Aorta (tissue), 5 donors: ENCODE results near the gene CRIP3. TPM values are rescaled to one million over a fixed set of nuclear protein-coding genes. Genes with fewer than 3 reads are reported as not detected.
A peak's percentile ranks its signal among the peaks of the same experiment; 100 is the strongest.

Experiments used
- ATAC-seq: fragments of 200-7000 bp; cut with Tn5 transposase; one replicate; pipeline ENCODE4 v1.9.1; 2022; ENCODE audit warnings: moderate library complexity; ENCODE audit not compliant: low FRiP score
- DNase-seq, 2 donors: peaks; one replicate each; pipeline ENCODE4 v3.0.0-alpha.2; 2020
- H3K27ac ChIP-seq, 2 donors: one replicate each; pipeline ENCODE4 v1.5.1; 2013; ENCODE audit warnings: low read length in 2 of 2, mild to moderate bottlenecking in 2 of 2, moderate library complexity in 2 of 2, control low read depth in 1 of 2, inconsistent platforms in 1 of 2, low read depth in 1 of 2
- H3K27me3 ChIP-seq, 2 donors: one replicate each; pipeline ENCODE4 v1.6.1; 2013; ENCODE audit warnings: control low read depth in 1 of 2, low read length in 1 of 2, mild to moderate bottlenecking in 1 of 2, moderate library complexity in 1 of 2; ENCODE audit not compliant: insufficient read depth in 2 of 2, control insufficient read depth in 1 of 2
- H3K36me3 ChIP-seq, 2 donors: one replicate each; pipeline ENCODE4 v1.6.1; 2013; ENCODE audit warnings: control low read depth in 1 of 2, low read length in 1 of 2, mild to moderate bottlenecking in 1 of 2; ENCODE audit not compliant: insufficient read depth in 2 of 2, control insufficient read depth in 1 of 2
- H3K4me1 ChIP-seq, 2 donors: one replicate each; pipeline ENCODE4 v1.6.1; 2013; ENCODE audit warnings: low read length in 2 of 2, control low read depth in 1 of 2, mild to moderate bottlenecking in 1 of 2, moderate library complexity in 1 of 2; ENCODE audit not compliant: insufficient read depth in 2 of 2, control insufficient read depth in 1 of 2
- H3K4me3 ChIP-seq, 2 donors: one replicate each; pipeline ENCODE4 v1.5.1; 2013; ENCODE audit warnings: low read length in 2 of 2, control low read depth in 1 of 2, mild to moderate bottlenecking in 1 of 2
- H3K9me3 ChIP-seq: one replicate; pipeline ENCODE4 v1.6.1; 2013; ENCODE audit warnings: mild to moderate bottlenecking, low read length; ENCODE audit not compliant: control insufficient read depth
- WGBS, 2 donors: extraction: QIAGEN DNeasy Blood & Tissue Kit; methylation state at CpG; one replicate each; pipeline ENCODE4 v1.1.7; 2013; 5-methylcytosine and 5-hydroxymethylcytosine counted together
- intact Hi-C, 2 donors: fragments of 100-400 bp; cut with DNase I; formaldehyde crosslinking; loops; one replicate each; pipeline versions ENCODE4 v1.14.2 to v1.15.0; 2022
- polyA plus RNA-seq, 2 donors: library from polyadenylated mRNA; stranded (reverse); fragments of 200-250 nt; gene quantifications; one replicate each; pipeline ENCODE4 v1.2.3, GENCODE V29; 2013
- total RNA-seq, 2 donors: library from RNA; stranded (reverse); fragmentation: NEBNext Ultra II Directional; extraction: Animal tissue kit (Norgen Biotek cat#: 25700); gene quantifications; one replicate each; pipeline ENCODE4 v1.2.1, GENCODE V29; 2021
- donor health status: healthy with polysubstance abuse.
- donor health status: Bipolar disorder and iron deficiency.
- donor health status: DM: no; HTN: no; CAD: no.
- donor health status: DM: no; HTN: no; CAD: no.
- donor health status: DM: yes; HTN: yes; CAD: no.

The CRIP3 gene
- total and polyA plus RNA-seq, 4 donors = 0.65 to 2.2 (median 1.8) TPM; not detected in 1

DNA sequence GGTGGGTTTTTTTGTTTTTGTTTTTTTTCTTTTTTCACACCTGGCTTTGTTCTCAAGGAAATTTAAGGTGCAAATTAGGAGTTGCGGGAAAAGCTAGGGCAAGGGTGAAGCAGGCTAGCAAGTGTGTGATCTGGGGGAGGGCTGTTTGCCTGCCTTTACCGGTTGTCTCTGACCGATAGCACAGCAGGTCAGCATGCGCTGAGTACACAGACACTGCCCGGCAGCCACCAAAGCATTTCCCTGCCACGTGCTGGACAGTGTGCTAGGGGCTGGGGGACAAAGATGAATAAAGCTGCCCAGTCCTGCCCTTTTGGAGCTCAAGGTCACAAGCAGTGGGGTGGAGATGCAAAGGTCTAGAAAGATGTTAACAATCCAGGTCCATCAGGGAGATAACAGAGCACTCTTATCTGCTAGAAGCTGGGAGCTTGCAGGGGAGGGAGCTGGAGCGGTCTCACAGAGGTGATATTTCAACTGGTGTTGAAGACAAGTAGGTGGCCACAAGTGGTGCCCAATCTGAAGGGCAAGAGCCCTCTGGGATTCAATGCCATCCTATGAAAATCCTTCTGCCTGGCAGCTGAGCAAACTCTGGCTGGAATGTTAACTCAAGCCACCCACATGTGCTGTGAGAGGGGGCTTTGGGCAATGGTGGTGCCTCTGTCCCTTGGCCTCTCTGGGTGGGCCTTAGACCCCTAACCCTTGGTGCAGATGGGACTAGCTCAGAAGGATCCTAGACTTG is 40.8 kb downstream of the CRIP3 start:
- Histone ChIP-seq H3K4me1 (no peaks in the 10 kb centered on the region), H3K4me3 (no peak overlapping the region), H3K27me3 (no peaks in the 10 kb centered on the region), H3K27ac (no peak overlapping the region), H3K36me3 (no peaks in the 10 kb centered on the region), H3K9me3 (no peaks in the 10 kb centered on the region)
- DNase-seq (no peak), ATAC-seq (no peak)
- intact Hi-C loops = no loop called here
- 88 to 92% methylated on average over 7 of the region's 7 CpGs for WGBS, 2 donors

DNA sequence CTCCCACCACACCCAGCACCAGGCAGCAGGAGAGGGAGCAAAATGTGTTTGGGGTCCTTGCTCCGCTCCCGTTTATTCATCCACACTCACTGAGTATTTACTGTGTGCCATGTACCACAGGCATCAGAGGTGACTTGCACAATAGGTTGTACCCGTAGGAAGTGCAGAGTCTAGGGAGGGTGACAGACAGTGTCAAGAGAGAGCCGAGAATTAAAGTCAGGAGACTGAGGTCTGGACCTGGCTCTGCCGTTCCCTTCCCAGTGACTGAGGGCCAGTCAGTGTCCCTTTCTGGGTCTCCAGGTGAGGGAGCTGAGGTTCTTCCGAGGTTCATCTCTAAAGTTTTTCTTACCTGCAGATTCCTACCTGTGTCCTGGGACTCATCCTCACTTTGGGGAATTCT is 43.1 kb downstream of the CRIP3 start:
- no peak overlapping the region for H3K4me3 ChIP-seq
- WGBS, 2 donors = 92 to 93% methylated on average over 6 of the region's 6 CpGs
- H3K27me3 ChIP-seq = no peaks in the 10 kb centered on the region
- intact Hi-C loops = no loop called here
- no peaks in the 10 kb centered on the region for H3K9me3 ChIP-seq
- no peak for ATAC-seq
- H3K27ac ChIP-seq = no peak overlapping the region
- no peak for DNase-seq
- H3K36me3 ChIP-seq = no peaks in the 10 kb centered on the region
- H3K4me1 ChIP-seq = no peaks in the 10 kb centered on the region

DNA sequence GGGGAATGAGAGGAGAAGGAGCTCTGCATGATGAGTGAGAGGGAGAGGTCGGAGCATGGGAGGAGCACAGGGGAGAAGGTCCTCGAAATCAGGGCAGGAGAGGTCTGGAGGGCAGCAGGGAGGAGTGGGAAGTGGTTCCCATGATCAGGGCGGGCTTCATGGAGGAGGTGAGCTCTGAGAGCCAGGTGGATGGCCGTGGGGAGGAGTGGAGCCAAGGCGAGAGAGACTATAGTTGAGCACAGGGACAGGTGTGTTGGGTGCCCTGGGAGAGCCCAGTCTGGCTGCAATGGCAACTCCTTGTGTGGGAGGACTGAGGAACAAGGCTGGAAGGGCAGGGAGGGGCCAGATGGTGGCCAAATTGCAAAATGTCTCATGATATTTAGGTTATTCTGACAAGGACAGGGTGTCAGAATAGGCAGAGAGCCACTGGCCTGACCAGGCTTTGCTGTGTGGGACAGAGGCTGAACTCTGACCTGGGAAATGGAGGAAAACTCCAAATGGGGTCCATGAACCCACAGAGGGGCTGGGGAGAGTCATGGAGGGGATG is 44.0 kb downstream of the CRIP3 start:
- DNase-seq = no peak
- WGBS, 2 donors = 90 to 91% methylated on average over 5 of the region's 5 CpGs
- intact Hi-C loops = loop anchor here in 1 of 2 donors (5.0 kb wide), 1 partner anchor 68 kb away; no protein-coding TSS in a partner anchor
- H3K9me3 ChIP-seq = no peaks in the 10 kb centered on the region
- H3K36me3 ChIP-seq = no peaks in the 10 kb centered on the region
- no peak for ATAC-seq
- no peak overlapping the region for H3K27ac ChIP-seq
- H3K4me3 ChIP-seq = no peak overlapping the region
- H3K4me1 ChIP-seq = no peaks in the 10 kb centered on the region
- no peaks in the 10 kb centered on the region for H3K27me3 ChIP-seq

DNA sequence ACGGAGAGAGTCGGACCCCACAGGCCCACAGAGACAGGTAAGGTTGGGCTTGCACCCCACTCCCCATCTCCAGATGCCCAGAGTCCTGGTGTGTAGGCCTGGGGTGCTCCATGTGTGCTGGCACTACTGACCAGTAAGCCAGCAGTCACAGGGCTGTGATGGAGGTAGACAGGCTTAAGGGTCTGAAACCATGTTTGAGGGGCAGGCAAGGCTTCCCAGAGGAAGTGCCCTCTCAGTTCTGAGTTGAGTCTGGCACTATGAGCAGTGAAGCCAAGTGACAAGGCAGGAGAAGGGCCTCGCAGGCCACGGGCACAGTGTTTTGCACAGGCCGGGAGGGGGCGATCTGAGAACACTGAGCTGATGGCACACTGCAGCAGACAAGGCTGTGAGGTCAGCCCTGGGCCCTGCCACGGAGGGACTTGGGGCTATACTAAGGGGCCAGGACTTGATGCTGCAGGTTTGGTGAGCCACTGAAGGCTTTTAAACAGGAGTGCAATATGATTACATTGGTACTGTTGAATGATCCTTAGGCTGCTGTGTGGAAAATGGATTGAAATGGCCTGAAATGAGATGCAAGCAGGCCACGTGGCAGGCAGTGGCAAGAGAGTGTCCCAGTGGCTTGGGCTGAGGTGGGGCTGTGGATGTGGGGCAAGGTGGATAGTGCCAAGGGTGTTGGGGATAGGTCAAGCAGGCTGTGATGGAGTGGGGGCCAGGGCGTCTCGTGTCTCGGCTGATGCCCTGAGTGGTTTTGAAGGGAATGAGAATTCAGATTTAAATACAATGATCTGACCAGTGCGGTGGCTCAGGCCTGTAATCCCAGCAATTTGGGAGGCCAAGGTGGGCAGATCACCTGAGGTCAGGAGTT is 45.1 kb downstream of the CRIP3 start:
- DNase-seq (peak; percentile 85 to 88), ATAC-seq (peak; percentile 78)
- Histone ChIP-seq H3K9me3 (no peaks in the 10 kb centered on the region), H3K36me3 (no peaks in the 10 kb centered on the region), H3K4me1 (no peaks in the 10 kb centered on the region), H3K27me3 (no peaks in the 10 kb centered on the region), H3K27ac (no peak overlapping the region), H3K4me3 (no peak overlapping the region)
- intact Hi-C loops = loop anchor here in 1 of 2 donors (5.0 kb wide), 1 partner anchor 69 kb away; no protein-coding TSS in a partner anchor
- WGBS, 2 donors = 55 to 57% methylated on average over 12 of the region's 12 CpGs

DNA sequence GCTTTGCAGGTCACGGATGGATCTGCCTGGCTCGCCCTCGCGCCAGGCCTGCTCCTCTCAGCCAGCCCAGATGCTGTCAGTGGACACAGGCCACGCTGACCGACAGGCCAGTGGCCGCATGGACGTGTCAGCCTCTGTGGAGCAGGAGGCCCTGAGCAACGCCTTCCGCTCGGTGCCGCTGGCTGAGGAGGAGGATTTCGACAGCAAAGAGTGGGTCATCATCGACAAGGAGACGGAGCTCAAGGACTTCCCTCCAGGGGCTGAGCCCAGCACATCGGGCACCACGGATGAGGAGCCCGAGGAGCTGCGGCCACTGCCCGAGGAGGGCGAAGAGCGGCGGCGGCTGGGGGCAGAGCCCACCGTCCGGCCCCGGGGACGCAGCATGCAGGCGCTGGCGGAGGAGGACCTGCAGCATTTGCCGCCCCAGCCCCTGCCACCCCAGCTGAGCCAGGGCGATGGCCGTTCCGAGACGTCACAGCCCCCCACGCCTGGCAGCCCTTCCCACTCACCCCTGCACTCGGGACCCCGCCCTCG is 45.8 kb downstream of the CRIP3 start:
- Histone ChIP-seq H3K4me3 (no peak overlapping the region), H3K27ac (no peak overlapping the region), H3K9me3 (no peaks in the 10 kb centered on the region), H3K27me3 (no peaks in the 10 kb centered on the region), H3K4me1 (no peaks in the 10 kb centered on the region), H3K36me3 (no peaks in the 10 kb centered on the region)
- DNase-seq = no peak
- intact Hi-C loops = loop anchor here in 1 of 2 donors (5.0 kb wide), 1 partner anchor 69 kb away; no protein-coding TSS in a partner anchor
- WGBS, 2 donors = 90 to 91% methylated on average over 33 to 39 of the region's 39 CpGs
- no peak for ATAC-seq

DNA sequence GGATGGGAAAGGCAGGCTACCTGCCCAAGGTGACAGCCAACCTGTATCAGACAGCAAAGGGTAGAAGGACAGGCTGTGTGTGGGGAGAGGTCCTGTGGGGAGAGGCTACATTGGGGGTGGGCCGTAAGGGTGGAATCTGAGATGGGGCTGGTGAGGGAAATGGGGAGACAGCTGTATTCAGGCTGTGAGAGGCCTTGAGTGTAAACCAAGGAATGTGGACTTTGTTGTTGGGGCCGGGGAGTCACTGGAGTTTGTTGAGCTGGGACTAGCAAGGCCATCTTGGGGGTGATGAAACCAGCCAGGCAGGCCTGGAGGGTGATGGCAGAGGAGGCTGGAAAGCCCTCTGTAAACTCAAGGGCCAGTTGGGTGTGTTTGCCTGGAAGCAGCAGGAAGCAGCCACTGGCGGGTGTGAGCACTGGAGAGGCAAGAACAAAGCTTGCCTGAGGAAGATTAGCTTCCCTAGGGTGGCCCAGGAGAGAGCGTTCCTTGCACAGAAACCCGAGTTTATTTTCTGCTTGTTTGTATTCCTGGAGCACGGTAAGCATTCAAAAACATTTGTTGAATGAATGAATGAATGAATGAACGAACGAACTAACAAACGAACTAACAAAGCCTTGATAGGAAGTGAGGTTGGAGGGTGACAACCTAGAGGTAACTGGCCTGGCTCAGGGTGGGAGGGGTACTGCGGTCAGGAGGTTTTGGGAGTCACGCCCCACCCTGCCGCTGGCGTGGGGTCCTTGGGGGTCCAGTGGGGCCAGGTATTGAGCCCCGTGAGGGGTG is 46.4 kb downstream of the CRIP3 start:
- no peak overlapping the region for H3K27ac ChIP-seq
- DNase-seq = no peak
- H3K27me3 ChIP-seq = no peaks in the 10 kb centered on the region
- H3K4me1 ChIP-seq = no peaks in the 10 kb centered on the region
- H3K9me3 ChIP-seq = no peaks in the 10 kb centered on the region
- H3K4me3 ChIP-seq = no peak overlapping the region
- 88 to 91% methylated on average over 14 of the region's 14 CpGs for WGBS, 2 donors
- intact Hi-C loops = loop anchor here in 1 of 2 donors (5.0 kb wide), 1 partner anchor 70 kb away; no protein-coding TSS in a partner anchor
- ATAC-seq = no peak
- H3K36me3 ChIP-seq = no peaks in the 10 kb centered on the region

DNA sequence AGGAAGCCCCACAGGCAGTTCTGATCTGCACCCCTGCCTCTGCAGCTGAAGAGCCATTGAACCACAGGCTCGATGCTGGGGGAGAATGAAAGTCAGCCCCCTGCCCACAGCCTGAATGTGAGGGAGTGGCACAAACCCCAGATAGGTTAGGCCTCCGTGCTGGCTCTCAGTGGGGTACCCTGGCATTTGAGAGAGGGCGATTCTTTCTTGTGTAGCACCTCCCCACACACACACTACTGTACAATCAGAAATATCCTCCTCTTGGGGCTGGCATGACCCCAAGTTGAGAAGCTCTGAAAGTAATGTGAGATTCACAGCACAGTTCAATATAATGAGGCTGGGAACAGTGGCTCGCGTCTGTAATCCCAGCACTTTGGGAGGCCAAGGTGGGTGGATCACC is 47.4 kb downstream of the CRIP3 start:
- 80 to 85% methylated on average over 5 of the region's 5 CpGs for WGBS, 2 donors
- Histone ChIP-seq H3K27me3 (no peaks in the 10 kb centered on the region), H3K4me3 (no peak overlapping the region), H3K9me3 (no peaks in the 10 kb centered on the region), H3K27ac (no peak overlapping the region), H3K4me1 (no peaks in the 10 kb centered on the region), H3K36me3 (no peaks in the 10 kb centered on the region)
- DNase-seq = no peak
- intact Hi-C loops = loop anchor here in 1 of 2 donors (5.0 kb wide), 1 partner anchor 71 kb away; no protein-coding TSS in a partner anchor
- ATAC-seq = no peak

DNA sequence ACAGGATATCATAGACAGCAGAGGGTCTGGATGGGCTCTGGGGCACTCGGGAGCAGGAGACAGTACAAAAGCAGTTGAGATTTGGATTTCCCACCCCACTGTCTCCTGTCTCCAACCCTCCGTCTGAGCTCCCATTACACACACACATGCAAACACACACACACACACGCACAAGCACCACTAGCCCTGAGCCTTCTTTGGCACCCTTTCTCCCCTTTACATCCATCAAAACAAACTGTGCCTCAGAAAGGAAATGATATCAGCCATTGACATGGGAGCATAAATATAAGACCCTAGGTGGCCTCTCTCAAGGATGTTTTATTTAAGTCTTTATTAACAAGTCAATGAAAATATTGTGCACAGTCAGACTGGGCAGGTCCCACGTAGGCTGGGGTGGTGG is 47.8 kb downstream of the CRIP3 start:
- DNase-seq = no peak
- Histone ChIP-seq H3K9me3 (no peaks in the 10 kb centered on the region), H3K27ac (no peak overlapping the region), H3K36me3 (no peaks in the 10 kb centered on the region), H3K27me3 (no peaks in the 10 kb centered on the region), H3K4me3 (no peak overlapping the region), H3K4me1 (no peaks in the 10 kb centered on the region)
- ATAC-seq = no peak
- intact Hi-C loops = loop anchor here in 1 of 2 donors (5.0 kb wide), 1 partner anchor 72 kb away; no protein-coding TSS in a partner anchor
- 67 to 80% methylated on average over 4 of the region's 4 CpGs for WGBS, 2 donors
